T-helper 1 cell (primary cell): Measurements from ENCODE around the gene H19.

Experiments used
- DNase-seq, 5 donors: peaks; one replicate each; pipeline ENCODE4 v3.0.0-alpha.2; 2012 to 2020

Gene H19

GRCh38 chr11:1982873-1983600, 14.6 kb downstream of the H19 start:
- no peak for DNase-seq

DNA sequence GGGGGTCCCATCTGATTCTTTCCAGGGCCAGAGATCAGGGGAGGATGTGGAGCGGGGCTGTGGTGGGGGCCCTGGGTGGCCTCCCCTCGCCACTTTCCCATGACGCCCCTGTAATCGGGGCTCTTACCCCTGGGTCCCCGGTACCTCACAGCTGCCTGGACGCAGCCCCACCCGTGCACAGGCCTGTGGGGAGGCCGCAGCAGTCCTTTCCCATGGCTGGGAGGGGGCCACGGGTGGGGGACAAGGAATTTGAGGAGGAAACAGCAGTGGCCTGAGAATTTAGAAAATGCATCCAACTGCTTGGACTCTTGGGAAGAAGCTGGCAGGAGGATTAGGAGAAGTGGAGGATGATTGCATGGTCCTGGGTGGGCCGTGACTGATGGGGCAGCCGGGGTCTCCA, 18.0 kb downstream of the H19 start:
- DNase-seq = no peak

- no peak for DNase-seq
Observed at GRCh38 chr11:1978720-1979473, 18.7 kb downstream of the H19 start.

DNA sequence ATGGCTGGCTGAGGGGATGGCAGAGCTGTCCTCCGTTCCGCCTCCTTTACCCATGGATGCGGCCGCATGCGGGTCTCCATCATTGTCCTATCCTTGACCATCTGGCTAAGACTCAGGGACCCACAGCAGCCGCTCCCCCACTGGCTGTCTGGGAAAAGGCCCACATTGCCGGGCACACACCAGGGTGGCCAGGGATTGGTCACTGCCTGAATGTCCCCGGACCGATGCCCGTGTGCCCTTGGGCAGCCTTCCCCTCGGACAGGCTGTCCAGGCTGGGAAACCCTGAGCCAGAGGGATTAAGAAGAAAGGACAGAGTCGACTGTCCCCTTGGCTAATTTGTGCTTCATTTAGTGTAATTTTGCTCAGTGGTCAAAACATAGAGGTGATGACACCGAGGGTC, 22.5 kb downstream of the H19 start:
- no peak for DNase-seq

- no peak for DNase-seq
Observed at GRCh38 chr11:1970956-1971355, 26.7 kb downstream of the H19 start.

DNA sequence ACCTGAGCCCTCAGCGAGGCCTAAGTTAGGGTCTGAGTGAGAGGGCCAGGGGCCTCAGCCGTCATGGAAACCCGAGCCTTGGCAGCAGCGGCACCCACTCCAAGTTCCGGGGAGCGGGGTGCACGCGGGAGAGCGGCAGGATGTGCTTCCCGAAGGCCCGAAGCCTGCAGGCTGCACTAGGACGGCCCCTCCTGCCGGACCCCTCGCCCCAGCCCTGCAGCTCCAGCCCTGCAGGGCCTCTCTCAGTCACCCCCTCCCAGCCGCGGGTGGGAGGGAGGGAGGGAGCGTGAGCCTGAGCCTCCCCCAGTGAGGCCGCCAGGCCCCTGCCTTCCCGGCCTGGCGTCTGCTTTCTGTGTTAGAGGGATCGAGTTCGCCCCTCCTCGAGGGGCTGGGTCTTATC, 27.9 kb downstream of the H19 start:
- DNase-seq = no peak

DNA sequence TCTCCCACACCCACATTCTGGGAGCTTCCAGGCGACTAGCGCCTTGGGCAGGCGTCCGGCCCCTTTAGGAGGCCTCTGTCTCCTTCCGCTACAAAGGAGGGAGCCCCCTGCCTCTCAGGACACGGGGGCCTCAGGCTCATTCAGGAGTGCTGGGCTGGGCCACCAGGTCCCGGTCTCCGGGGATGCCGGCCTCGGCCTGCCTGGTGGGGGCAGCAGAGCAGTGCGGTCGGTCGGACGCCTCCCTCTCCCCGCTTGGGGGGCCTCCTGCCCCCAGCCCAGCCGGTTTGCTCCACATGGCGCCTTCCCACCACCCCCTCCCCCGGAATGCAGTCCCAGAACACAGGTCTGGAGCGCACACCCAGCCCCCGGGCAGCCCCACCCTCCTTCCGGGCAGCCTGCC, 28.6 kb downstream of the H19 start:
- no peak for DNase-seq

DNA sequence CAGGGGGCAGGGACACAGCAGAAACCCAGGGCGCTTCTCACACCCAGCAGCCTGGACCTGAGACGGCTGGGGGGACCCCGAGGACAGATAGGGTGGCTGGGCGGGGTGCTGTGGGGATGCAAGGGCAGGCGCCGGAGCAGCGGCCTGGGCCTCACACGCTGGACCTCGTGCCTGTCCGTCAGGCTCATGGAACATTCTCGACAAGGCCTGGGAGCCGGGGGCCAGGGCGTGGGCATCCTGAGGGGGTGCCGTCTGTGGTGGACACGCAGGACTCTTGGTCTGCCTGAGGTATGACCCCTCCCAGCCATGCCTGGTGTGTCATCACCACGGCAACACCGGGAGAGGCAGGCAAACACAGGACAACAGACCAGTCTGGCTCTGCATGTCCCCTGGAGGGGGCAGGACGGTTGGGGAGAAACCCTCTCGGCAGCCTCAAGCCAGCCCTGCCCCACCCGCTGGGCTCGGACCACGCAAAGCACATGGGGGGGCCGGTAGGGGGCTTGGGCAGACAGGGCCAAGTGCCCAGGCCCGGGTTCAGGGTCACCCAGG, 29.1 kb downstream of the H19 start:
- DNase-seq = no peak

DNA sequence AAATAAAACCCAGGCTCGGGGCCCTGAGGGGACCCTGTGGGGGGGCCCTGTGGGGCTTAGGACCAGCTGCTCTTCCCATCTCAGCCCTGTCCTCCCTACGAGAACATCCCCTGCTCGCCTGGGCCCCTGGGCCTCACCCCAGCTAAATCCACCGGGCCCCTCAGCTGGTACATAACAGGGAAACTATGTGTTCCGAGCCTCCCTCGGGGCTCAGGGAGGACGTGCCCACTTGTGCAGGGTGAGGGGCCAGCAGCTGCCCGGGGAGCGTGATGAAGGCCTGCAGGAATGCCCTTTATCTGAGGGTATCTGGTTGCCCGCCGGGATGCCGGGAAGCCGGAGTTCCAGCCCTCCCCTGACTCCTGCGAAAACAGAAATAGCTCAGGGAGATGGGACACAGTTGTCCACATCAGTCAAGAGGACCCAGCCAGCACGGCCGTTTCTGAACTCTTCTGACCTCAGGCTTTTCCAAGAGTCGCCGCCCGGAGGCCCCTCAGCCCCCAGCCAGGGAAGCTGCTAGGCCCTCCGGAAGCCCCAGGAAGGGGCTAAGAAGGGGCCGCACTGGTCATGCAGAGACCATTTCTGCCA, 29.9 kb downstream of the H19 start:
- DNase-seq = no peak

DNA sequence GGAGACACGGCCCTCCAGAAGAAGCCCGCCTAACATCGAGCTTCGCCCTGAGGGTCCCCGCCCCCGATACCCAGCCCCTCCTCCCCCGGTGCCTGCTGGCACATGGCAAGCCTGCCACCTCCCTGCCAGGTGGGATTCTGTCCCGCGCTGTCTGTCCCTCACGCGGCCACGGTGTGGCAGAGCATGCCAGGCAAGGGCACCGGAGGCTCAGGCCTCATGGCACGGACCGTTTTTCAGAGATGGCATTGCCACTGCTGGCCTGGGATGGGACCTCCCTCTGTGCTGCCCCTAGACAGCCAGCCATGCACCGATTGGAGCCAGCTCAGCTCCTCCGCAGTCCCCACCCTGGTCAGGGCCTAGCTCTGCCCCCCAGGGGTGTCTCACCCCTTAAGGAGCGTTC, 31.1 kb downstream of the H19 start:
- no peak for DNase-seq

DNA sequence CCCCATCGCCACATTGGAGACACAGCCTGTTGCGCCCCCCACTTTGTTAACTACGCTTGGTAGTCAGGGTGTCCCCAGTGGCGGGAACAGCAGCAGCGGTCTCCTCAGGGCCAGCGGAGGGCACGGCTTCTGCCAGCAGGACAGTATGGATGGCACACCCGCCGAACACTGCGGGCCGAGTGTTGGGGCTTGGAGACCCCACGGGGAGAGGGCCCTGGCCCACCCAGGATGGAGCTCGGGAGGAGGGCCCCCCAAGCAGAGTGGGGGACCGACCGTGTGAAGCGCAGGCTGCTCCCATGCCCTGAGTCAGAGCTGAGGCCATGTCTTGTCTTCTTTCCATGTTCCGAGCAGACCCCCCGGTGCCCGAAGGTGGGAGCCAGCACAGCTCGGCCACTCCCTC, 32.7 kb downstream of the H19 start:
- DNase-seq = no peak

DNA sequence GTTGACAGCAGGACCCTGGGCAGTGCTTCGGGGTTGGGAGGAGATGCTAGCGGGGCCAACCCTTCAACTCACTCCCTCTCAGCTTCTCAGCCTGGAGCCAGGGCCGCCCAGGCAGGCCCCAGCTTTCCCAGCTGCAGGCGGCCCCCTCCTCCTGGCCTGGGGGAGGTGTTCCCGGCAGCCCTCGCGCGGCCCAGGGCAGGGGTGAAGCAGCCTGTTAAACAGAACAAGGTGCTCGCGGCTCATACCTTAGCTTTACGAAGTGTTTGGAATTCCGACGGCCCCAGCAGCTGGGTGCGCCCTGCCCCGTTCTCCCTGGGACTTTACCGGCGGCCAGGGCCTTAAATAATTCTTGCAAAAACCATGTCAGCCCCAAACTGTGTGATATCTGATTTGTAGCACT, 33.3 kb downstream of the H19 start:
- DNase-seq = no peak

DNA sequence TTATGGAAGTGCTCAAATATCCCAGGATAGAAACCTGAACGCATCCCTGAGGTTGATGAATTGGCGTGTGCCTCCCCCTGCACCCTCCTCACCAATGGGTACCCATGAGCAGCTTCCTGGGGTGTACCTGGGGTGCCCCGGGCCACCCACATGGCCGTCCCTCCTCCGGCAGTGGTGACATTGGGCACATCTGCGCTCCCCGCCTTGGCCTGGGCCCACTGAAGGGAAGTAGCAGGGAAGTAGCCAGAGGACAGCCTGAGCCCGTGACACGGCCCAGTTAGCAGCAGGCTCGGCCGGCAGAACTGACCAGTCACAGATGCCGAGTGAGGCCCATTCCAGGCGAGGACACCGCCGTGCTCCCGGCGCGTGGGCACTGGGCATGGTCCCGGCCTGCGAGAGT, 33.8 kb downstream of the H19 start:
- DNase-seq = no peak

- no peak for DNase-seq
Observed at GRCh38 chr11:1959786-1960185, 37.9 kb downstream of the H19 start.

- no peak for DNase-seq
Observed at GRCh38 chr11:1958367-1958766, 39.3 kb downstream of the H19 start.

DNA sequence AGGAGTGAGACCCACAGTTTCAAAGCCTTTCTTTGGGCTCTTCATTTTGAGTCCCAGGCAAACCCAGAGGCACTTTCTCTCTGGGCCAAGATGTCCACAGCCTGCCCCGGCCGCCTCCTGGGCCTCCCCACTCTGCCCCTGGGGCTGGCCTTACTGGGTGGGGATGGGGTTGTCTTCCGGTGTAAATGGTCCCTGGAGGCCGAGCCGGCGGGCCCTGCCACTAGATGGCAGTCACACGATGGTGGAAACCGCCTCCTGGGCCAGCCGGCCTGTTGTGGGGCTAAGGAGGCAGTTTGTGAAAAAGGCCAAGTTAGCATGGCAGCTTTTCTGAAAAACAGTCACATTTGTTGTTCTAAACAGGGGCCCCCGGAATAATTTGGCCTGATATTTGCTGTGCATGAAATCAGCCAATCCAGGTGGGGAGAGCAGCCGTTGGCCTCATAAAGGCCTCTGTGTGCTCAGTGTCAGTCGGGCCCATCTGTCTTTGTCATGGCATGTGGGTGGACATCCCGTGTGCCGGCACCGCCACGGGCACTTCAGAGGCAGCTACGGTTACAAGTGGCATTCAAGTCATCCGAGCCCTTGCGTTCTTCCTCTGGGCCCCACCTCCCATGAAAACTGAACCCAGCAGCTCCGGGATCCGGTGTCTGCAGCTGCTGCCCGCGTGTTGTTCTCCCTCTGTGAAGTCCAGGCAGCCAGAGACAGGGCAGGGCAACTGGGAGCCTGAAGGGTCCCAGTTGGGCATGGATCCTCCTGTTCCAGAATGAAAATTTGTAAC, 44.0 kb downstream of the H19 start:
- DNase-seq = no peak

DNA sequence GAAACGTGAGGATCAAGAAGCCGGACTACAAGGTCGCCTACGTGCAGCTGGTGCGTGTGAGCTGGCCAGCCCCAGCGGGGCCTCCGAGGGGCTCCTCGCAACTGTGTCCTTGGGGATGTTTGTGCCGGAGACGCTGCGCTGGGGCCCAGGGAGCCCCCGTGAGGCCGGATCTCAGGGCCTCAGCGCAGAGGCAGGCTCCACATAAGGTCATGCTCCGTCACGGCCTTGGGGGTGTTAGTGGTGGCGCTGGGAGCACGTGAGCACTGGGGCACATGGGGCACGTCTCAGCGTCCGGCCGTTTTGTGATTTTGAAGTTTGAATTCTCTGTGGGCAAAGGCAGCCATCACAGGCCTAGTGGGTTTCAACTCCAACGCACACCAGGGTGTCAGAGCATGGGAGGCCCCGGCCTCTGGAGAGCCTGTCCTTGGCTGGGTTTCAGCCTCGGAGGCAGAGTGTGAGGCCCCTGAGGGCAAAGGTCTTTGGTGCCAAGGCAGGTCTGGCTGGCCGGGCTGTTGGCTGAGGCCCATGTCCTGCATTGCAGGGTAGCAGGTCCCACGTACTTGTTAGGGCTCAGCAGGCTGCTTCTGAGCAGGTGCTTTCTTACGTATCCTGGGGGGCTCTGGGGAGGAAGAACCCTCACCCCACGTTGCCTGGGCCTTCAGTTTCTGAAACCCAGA, 44.7 kb downstream of the H19 start:
- DNase-seq = no peak

- DNase-seq = no peak
Observed at GRCh38 chr11:1949922-1950321, 47.7 kb downstream of the H19 start.

DNA sequence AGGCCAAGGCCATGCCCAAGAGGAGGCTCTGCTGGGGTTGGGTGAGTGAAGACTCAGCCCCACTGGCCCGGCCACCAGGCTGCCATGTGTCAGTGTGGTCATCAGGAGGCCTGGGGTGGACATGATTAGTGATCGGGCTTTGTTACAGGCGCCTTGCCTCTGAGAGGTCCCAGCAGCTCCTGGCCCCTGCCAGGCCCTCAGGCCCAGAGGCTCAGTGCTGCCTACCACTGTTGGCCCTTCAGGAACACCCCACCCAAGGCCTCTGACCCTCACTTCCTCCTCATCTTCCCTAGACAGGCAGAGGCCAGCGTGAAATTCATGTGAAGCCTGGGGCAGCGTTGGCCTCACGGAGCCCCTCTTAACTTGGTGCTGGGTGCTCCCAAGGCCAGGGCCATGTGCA, 48.3 kb downstream of the H19 start:
- DNase-seq = no peak

- no peak for DNase-seq
Observed at GRCh38 chr11:1948389-1948788, 49.3 kb downstream of the H19 start.

DNA sequence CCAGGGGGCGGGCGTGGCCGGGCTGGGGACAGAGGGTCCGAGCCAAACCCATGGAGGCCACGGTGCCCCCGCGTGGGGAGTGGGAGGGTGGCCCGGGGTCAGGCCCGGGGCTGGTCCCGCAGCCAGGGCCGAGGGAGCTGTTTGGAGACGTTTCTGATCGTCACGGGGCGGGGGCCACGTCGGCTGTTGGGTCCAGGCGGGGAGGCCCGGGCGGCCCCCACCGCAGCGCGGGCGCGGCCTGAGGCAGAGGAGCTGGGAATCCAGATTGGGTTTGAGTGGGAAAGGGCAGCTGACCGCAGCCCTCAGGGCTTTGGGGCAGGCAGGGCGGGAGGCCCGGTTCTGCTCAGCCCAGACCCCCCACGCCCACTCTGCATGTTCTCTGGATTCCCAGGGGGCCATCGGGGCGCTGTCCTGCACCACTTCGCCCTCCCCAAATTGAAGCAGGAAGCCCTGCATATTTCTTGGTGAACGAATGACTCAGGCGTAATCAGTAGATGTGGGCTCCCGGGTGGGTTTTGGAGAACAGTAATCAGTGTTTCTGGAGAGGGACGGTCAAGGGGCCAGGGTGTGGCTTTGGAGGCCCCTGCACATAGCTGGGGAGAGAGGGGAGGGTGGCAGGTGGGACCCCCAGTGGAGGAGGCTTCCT, 49.9 kb downstream of the H19 start:
- no peak for DNase-seq
